Measurements from ENCODE around the gene VSIG10L.

The VSIG10L gene

DNA sequence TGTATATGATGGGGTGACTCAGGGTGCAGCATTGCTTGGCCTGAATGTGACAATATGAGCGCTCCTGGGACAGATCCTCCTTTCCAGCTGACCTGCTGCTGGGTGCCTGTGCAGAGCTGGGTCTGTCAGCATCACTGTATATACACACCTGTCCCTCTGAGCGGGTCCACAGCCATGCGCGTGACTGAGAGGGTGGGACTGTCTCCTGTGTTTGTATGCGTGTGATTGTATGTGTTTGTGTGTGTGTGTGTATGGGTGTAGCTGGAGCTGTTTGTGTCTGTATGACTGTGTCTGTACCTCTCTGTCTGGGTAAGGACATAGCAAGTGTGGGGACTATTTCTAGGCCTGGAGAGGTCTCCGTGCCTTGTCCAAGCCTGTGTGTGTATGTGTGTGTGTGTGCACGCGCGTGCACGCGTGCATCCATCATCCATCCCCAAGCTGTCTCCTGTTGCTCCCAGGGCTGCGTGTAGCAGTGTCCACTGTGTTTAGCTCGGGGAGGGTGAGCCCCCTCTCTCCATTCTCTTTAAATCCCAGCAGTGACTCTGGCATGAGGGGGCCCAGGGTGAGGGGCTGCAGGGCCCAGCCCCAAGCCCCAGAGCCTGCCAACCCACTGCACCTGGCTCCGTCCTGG lies 22.2 kb downstream of the VSIG10L start:
- Histone ChIP-seq H3K4me1 (ENCODE audit: control insufficient read depth in 1 of 2, insufficient read depth in 1 of 2, low read depth in 1 of 2, low read length in 1 of 2) (no peaks in the 10 kb centered on the region), H3K36me3 (no peaks in the 10 kb centered on the region), H3K4me3 (ENCODE audit: low read depth in 1 of 2, low read length in 1 of 2) (no peak overlapping the region), H3K27me3 (peaks cover 46% of the 10 kb centered on the region), H3K9me3 (no peaks in the 10 kb centered on the region), H3K27ac (no peak overlapping the region)
- TF ChIP-seq, protein P1, sequence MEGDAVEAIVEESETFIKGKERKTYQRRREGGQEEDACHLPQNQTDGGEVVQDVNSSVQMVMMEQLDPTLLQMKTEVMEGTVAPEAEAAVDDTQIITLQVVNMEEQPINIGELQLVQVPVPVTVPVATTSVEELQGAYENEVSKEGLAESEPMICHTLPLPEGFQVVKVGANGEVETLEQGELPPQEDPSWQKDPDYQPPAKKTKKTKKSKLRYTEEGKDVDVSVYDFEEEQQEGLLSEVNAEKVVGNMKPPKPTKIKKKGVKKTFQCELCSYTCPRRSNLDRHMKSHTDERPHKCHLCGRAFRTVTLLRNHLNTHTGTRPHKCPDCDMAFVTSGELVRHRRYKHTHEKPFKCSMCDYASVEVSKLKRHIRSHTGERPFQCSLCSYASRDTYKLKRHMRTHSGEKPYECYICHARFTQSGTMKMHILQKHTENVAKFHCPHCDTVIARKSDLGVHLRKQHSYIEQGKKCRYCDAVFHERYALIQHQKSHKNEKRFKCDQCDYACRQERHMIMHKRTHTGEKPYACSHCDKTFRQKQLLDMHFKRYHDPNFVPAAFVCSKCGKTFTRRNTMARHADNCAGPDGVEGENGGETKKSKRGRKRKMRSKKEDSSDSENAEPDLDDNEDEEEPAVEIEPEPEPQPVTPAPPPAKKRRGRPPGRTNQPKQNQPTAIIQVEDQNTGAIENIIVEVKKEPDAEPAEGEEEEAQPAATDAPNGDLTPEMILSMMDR (IDR thresholded peaks at IDR 0.05) = no peak

DNA sequence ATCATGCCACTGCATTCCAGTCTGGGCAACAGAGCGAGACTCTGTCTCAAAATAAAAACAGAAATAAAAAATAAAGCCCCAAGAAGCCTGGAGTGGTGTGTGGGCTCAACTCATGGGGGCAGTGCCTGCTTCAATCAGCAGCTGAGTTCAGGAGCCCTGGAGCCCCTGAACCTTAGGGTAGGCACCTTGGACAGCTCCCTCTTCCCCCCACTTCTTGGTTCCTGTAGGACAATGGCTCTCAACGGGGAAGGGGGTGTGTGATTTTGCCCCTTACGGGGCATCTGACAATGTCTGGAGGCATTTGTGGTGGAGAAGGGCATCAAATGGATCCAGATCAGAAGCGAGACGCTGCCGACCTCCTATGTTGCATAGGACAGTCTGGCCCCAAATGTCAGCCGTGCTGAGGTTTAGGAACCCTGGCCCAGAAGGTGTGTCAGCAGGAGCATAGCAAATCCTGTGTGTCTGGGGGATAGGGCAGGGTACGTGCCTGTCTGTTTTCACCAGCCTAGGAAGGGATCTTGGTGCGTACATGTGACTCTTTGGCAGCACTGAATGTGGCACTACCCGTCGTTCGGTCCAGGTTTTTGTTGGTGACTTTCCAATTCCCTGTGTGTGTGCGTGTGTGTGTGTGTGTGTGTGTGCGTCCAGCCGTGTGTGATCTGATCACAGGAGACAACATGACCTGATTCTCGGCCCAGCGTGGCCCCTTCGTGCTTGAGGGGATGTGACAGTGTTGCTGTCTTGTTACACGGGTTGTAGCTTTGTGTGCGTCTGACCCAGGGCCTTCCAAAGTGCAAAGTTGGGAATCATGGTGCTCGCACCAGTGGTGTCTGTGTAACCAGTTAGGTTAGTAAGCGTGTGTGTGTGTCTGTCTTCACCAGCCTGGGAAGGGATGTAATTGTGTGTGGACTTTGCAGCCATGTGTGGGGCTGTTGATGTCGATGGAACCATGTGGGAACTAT lies 23.0 kb downstream of the VSIG10L start:
- TF ChIP-seq, protein P1 (IDR thresholded peaks at IDR 0.05) = no peak
- H3K27ac ChIP-seq = no peak overlapping the region
- no peaks in the 10 kb centered on the region for H3K4me1 ChIP-seq (ENCODE audit: control insufficient read depth in 1 of 2, insufficient read depth in 1 of 2, low read depth in 1 of 2, low read length in 1 of 2)
- H3K27me3 ChIP-seq = peaks cover 44% of the 10 kb centered on the region
- no peaks in the 10 kb centered on the region for H3K9me3 ChIP-seq
- no peaks in the 10 kb centered on the region for H3K36me3 ChIP-seq
- no peak overlapping the region for H3K4me3 ChIP-seq (ENCODE audit: low read depth in 1 of 2, low read length in 1 of 2)

DNA sequence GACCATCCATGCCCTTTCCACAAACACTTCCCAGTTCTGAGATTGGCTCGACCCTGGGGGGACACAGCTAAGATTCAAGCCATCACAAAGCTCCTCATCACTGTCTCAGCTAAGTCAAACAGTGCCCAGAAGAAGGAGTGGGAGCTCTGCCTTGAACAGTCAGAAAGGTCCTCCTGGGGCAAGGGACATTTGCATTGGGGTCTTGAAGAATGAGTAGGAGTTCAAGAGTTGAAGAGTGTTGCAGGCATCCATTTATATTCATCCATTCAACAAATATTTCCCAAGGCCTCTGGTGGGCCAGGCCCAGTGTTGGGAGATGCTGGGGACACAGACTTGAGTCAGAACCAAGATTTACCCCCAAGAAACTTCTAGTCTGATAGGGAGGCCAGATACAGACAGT lies 24.0 kb downstream of the VSIG10L start:
- Histone ChIP-seq H3K9me3 (no peaks in the 10 kb centered on the region), H3K4me1 (ENCODE audit: control insufficient read depth in 1 of 2, insufficient read depth in 1 of 2, low read depth in 1 of 2, low read length in 1 of 2) (no peaks in the 10 kb centered on the region), H3K36me3 (no peaks in the 10 kb centered on the region), H3K27ac (no peak overlapping the region), H3K27me3 (peaks cover 38% of the 10 kb centered on the region), H3K4me3 (ENCODE audit: low read depth in 1 of 2, low read length in 1 of 2) (no peak overlapping the region)
- TF ChIP-seq, protein P1 (IDR thresholded peaks at IDR 0.05) = no peak

DNA sequence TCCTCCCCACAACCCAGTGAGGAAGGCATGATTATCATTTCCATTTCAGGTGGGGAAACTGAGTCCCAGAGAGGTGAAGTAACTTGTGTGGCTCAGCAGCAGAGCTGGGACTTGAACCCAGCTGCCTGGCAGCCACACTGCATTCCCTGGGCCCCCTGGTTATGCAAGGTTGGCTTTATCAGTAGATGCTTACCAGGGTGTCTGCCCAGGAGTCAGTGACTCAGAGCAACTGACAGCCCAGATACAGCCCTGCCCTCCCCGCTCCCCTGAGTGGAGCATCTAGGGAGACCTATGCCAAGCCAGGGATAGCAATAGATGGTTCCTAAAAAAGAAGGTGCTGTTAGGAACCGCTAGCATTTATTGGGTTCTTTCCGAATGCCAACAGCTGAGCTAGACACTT lies 24.6 kb downstream of the VSIG10L start:
- no peaks in the 10 kb centered on the region for H3K9me3 ChIP-seq
- TF ChIP-seq, protein P1 (IDR thresholded peaks at IDR 0.05) = no peak
- H3K36me3 ChIP-seq = no peaks in the 10 kb centered on the region
- peaks cover 39% of the 10 kb centered on the region for H3K27me3 ChIP-seq
- no peak overlapping the region for H3K4me3 ChIP-seq (ENCODE audit: low read depth in 1 of 2, low read length in 1 of 2)
- no peaks in the 10 kb centered on the region for H3K4me1 ChIP-seq (ENCODE audit: control insufficient read depth in 1 of 2, insufficient read depth in 1 of 2, low read depth in 1 of 2, low read length in 1 of 2)
- H3K27ac ChIP-seq = no peak overlapping the region

DNA sequence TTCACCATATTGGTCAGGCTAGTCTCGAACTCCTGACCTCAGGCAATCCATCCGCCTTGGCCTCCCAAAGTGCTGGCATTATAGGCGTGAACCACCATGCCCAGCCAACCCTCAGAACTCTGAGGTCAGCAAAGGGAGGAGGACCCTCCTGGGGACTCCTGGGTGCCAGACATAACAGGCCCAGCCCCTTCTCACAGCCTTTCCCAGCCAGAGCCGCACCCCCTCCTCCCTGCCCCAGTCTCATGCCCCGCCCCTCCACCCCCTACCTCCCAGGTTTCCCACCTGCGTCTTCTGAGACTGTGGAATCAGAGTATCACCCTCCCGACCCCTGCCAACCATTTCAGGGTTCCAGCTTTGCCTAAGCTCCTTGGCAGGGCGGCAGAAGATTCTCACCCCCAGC lies 25.3 kb downstream of the VSIG10L start:
- TF ChIP-seq, protein P1 (IDR thresholded peaks at IDR 0.05) = no peak
- Histone ChIP-seq H3K27me3 (peaks cover 40% of the 10 kb centered on the region), H3K9me3 (no peaks in the 10 kb centered on the region), H3K4me1 (ENCODE audit: control insufficient read depth in 1 of 2, insufficient read depth in 1 of 2, low read depth in 1 of 2, low read length in 1 of 2) (no peaks in the 10 kb centered on the region), H3K36me3 (no peaks in the 10 kb centered on the region), H3K4me3 (ENCODE audit: low read depth in 1 of 2, low read length in 1 of 2) (no peak overlapping the region), H3K27ac (no peak overlapping the region)

All from neutrophil (primary cell).